ENCODE measurements around the gene HNRNPA3.
"Not testable (repeated sequence)": the region's sequence is repeated elsewhere in the genome, so short reads cannot be mapped to it uniquely, and the experiment has no call there.

GRCh38 chr2:177179671-177180070 lies 32.9 kb upstream of the HNRNPA3 start:
- TF ChIP-seq POLR2AphosphoS5 (IDR thresholded peaks at IDR 0.05; ENCODE audit: low read depth); CTCF (conservative IDR thresholded peaks at IDR 0.05; ENCODE audit: low read depth in 2 of 2); NANOG (IDR thresholded peaks at IDR 0.05; ENCODE audit: borderline replicate concordance); JUNB (IDR thresholded peaks at IDR 0.05; ENCODE audit: unreplicated experiment); EZH2 (IDR thresholded peaks at IDR 0.05; ENCODE audit: low read depth, unreplicated experiment): not testable (repeated sequence)
- TF ChIP-seq, protein P1, sequence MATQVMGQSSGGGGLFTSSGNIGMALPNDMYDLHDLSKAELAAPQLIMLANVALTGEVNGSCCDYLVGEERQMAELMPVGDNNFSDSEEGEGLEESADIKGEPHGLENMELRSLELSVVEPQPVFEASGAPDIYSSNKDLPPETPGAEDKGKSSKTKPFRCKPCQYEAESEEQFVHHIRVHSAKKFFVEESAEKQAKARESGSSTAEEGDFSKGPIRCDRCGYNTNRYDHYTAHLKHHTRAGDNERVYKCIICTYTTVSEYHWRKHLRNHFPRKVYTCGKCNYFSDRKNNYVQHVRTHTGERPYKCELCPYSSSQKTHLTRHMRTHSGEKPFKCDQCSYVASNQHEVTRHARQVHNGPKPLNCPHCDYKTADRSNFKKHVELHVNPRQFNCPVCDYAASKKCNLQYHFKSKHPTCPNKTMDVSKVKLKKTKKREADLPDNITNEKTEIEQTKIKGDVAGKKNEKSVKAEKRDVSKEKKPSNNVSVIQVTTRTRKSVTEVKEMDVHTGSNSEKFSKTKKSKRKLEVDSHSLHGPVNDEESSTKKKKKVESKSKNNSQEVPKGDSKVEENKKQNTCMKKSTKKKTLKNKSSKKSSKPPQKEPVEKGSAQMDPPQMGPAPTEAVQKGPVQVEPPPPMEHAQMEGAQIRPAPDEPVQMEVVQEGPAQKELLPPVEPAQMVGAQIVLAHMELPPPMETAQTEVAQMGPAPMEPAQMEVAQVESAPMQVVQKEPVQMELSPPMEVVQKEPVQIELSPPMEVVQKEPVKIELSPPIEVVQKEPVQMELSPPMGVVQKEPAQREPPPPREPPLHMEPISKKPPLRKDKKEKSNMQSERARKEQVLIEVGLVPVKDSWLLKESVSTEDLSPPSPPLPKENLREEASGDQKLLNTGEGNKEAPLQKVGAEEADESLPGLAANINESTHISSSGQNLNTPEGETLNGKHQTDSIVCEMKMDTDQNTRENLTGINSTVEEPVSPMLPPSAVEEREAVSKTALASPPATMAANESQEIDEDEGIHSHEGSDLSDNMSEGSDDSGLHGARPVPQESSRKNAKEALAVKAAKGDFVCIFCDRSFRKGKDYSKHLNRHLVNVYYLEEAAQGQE (IDR thresholded peaks at IDR 0.05; ENCODE audit: unreplicated experiment), result not testable (repeated sequence)
